ENCODE data around the gene BMP4.
A peak's percentile ranks its signal among the peaks of the same experiment; 100 is the strongest.

Gene BMP4

DNA sequence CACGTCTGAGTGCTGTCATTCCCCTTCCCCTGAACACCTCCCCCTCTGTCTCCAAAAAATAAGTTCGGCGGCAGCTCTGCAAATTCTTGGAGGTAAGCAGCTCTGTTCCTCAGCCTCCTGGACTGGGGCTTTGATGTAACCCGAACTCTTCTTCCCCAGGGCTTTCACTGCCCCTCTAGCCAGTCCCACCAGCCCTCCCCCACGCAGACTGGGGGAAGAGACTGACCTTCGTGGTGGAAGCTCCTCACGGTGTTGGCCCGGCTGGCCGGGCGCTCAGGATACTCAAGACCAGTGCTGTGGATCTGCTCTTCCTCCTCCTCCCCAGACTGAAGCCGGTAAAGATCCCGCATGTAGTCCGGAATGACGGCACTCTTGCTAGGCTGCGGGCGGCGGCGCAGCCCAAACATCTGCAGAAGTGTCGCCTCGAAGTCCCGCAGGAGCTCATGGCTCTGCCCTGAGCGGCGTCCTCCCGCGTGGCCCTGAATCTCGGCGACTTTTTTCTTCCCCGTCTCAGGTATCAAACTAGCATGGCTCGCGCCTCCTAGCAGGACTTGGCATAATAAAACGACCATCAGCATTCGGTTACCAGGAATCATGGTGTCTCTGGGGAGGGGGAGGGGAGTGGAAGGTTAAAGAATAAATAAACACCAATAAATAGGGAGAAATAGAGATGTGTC lies 4.9 kb downstream of the BMP4 start:
- no peaks in the 10 kb centered on the region for H3K27me3 ChIP-seq (ENCODE audit: insufficient read depth, low read length, poor library complexity)
- DNase-seq: peak; percentile 63
- H3K18ac ChIP-seq (ENCODE audit: low read length): peak overlapping the region; percentile 88
- H3K4me2 ChIP-seq (ENCODE audit: low read length): peak overlapping the region; percentile 94
- no peaks in the 10 kb centered on the region for H3K79me1 ChIP-seq (ENCODE audit: low read length)
- H3K36me3 ChIP-seq (ENCODE audit: control insufficient read depth, insufficient read depth, low read length): peaks cover 4% of the 10 kb centered on the region
- H4K5ac ChIP-seq (ENCODE audit: low read length): no peak overlapping the region
- H2BK15ac ChIP-seq (replicated peaks; ENCODE audit: low read depth): no peak overlapping the region
- no peaks in the 10 kb centered on the region for H3K4me1 ChIP-seq (ENCODE audit: control insufficient read depth, low read depth, low read length)
- peaks cover 16% of the 10 kb centered on the region for H3K79me2 ChIP-seq (ENCODE audit: control insufficient read depth, insufficient read depth, low read length)
- no peak overlapping the region for H4K8ac ChIP-seq (ENCODE audit: low read depth, low read length)
- H2BK120ac ChIP-seq (ENCODE audit: low read depth, low read length): no peak overlapping the region
- peak overlapping the region; percentile 57 for H3K56ac ChIP-seq (ENCODE audit: low read length)
- no peak overlapping the region for H3K23ac ChIP-seq (ENCODE audit: low read length)
- no peak overlapping the region for H2BK5ac ChIP-seq (ENCODE audit: low read length)
- no peak overlapping the region for H2AK5ac ChIP-seq (ENCODE audit: low read length)
- H3K4ac ChIP-seq (ENCODE audit: low read depth, low read length): peak overlapping the region; percentile 41
- peak overlapping the region; percentile 20 for H3K4me3 ChIP-seq (ENCODE audit: low read length)
- H3K27ac ChIP-seq (ENCODE audit: low read depth, low read length): peak overlapping the region; percentile 15
- H3K9ac ChIP-seq (ENCODE audit: low read length): peak overlapping the region; percentile 80
- WGBS (ENCODE audit: extremely low coverage, insufficient coverage, low lambda C conversion rate): no CpG with 5 or more reads among the region's 32 CpGs

DNA sequence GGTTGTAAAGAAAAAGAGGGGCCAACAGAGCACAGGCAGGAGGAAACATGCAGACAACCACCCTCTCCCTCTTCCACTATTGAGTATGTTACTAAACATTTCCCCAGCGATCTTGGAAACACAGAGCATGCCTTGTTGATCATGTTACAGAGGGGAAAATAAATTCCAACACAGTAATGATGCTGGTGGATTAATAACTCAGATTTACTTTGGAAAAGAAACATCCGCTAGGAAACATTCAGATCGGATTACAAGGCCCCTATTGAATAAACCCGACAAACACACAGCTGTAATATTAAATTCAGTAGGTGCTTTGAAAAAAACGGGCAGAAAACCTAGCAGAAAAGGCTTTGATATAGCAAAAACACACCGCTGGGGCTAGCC lies 5.4 kb downstream of the BMP4 start:
- H3K4me1 ChIP-seq (ENCODE audit: control insufficient read depth, low read depth, low read length): no peaks in the 10 kb centered on the region
- H3K27me3 ChIP-seq (ENCODE audit: insufficient read depth, low read length, poor library complexity): no peaks in the 10 kb centered on the region
- H3K79me1 ChIP-seq (ENCODE audit: low read length): no peaks in the 10 kb centered on the region
- peaks cover 4% of the 10 kb centered on the region for H3K36me3 ChIP-seq (ENCODE audit: control insufficient read depth, insufficient read depth, low read length)
- H2AK5ac ChIP-seq (ENCODE audit: low read length): no peak overlapping the region
- H3K18ac ChIP-seq (ENCODE audit: low read length): peak overlapping the region; percentile 88
- H4K8ac ChIP-seq (ENCODE audit: low read depth, low read length): no peak overlapping the region
- peak overlapping the region; percentile 94 for H3K4me2 ChIP-seq (ENCODE audit: low read length)
- H3K27ac ChIP-seq (ENCODE audit: low read depth, low read length): no peak overlapping the region
- H3K9ac ChIP-seq (ENCODE audit: low read length): peak overlapping the region; percentile 80
- peaks cover 15% of the 10 kb centered on the region for H3K79me2 ChIP-seq (ENCODE audit: control insufficient read depth, insufficient read depth, low read length)
- H2BK5ac ChIP-seq (ENCODE audit: low read length): no peak overlapping the region
- H3K4ac ChIP-seq (ENCODE audit: low read depth, low read length): no peak overlapping the region
- H4K5ac ChIP-seq (ENCODE audit: low read length): no peak overlapping the region
- no peak overlapping the region for H2BK120ac ChIP-seq (ENCODE audit: low read depth, low read length)
- no peak for DNase-seq
- peak overlapping the region; percentile 57 for H3K56ac ChIP-seq (ENCODE audit: low read length)
- H3K23ac ChIP-seq (ENCODE audit: low read length): no peak overlapping the region
- no peak overlapping the region for H2BK15ac ChIP-seq (replicated peaks; ENCODE audit: low read depth)
- no CpG with 5 or more reads among the region's 6 CpGs for WGBS (ENCODE audit: extremely low coverage, insufficient coverage, low lambda C conversion rate)
- H3K4me3 ChIP-seq (ENCODE audit: low read length): no peak overlapping the region

DNA sequence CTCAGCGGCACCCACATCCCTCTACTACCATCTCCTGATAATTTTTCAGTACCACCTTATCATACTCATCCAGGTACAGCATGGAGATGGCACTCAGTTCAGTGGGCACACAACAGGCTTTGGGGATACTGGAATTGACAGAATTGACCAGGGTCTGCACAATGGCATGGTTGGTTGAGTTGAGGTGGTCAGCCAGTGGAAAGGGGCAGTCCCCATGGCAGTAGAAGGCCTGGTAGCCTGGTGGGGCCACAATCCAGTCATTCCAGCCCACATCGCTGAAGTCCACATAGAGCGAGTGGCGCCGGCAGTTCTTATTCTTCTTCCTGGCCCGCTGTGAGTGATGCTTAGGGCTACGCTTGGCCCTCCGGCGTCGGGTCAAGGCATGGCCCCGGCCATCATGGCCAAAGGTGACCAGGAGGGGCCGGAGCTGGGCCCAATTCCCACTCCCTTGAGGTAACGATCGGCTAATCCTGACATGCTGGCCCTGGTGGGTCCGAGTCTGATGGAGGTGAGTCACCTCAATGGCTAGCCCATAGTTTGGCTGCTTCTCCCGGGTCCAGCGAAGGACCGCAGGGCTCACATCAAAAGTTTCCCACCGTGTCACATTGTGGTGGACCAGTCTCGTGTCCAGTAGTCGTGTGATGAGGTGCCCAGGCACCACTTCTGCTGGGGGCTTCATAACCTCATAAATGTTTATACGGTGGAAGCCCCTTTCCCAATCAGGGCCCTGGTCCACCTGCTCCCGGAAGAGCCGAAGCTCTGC lies 6.4 kb downstream of the BMP4 start:
- Histone ChIP-seq H3K4me3 (ENCODE audit: low read length) (no peak overlapping the region), H3K9ac (ENCODE audit: low read length) (no peak overlapping the region), H4K5ac (ENCODE audit: low read length) (no peak overlapping the region), H3K27ac (ENCODE audit: low read depth, low read length) (no peak overlapping the region), H2BK5ac (ENCODE audit: low read length) (no peak overlapping the region), H2BK120ac (ENCODE audit: low read depth, low read length) (no peak overlapping the region), H3K4me2 (ENCODE audit: low read length) (no peak overlapping the region), H3K36me3 (ENCODE audit: control insufficient read depth, insufficient read depth, low read length) (peaks cover 4% of the 10 kb centered on the region), H3K27me3 (ENCODE audit: insufficient read depth, low read length, poor library complexity) (no peaks in the 10 kb centered on the region), H4K8ac (ENCODE audit: low read depth, low read length) (no peak overlapping the region), H3K56ac (ENCODE audit: low read length) (no peak overlapping the region), H3K23ac (ENCODE audit: low read length) (no peak overlapping the region), H3K79me2 (ENCODE audit: control insufficient read depth, insufficient read depth, low read length) (peaks cover 5% of the 10 kb centered on the region), H2BK15ac (replicated peaks; ENCODE audit: low read depth) (no peak overlapping the region), H3K4ac (ENCODE audit: low read depth, low read length) (no peak overlapping the region), H3K18ac (ENCODE audit: low read length) (no peak overlapping the region), H3K79me1 (ENCODE audit: low read length) (no peaks in the 10 kb centered on the region), H2AK5ac (ENCODE audit: low read length) (no peak overlapping the region), H3K4me1 (ENCODE audit: control insufficient read depth, low read depth, low read length) (peaks cover 3% of the 10 kb centered on the region)
- no CpG with 5 or more reads among the region's 24 CpGs for WGBS (ENCODE audit: extremely low coverage, insufficient coverage, low lambda C conversion rate)
- no peak for DNase-seq

DNA sequence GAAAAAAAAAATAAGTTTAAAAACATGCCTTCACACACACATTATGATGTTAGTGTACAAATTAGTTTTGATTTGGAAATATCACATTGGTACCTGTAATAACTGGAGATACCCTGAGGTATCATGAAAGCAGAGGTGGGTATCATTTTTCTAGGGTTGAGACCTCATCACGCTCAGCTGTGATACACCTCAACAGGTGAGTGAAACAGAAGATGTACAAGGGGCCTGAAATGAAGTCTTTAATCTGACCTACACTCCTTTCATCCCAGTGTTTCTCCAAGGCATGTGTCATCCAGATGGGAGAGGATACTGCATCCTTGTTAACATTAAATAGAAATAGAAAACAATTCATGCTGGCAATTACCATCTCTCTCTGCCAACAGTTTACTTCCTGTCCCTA lies 7.4 kb downstream of the BMP4 start:
- Histone ChIP-seq H3K23ac (ENCODE audit: low read length) (no peak overlapping the region), H3K4me2 (ENCODE audit: low read length) (no peak overlapping the region), H4K8ac (ENCODE audit: low read depth, low read length) (no peak overlapping the region), H3K4me3 (ENCODE audit: low read length) (no peak overlapping the region), H3K27me3 (ENCODE audit: insufficient read depth, low read length, poor library complexity) (no peaks in the 10 kb centered on the region), H2BK120ac (ENCODE audit: low read depth, low read length) (no peak overlapping the region), H3K27ac (ENCODE audit: low read depth, low read length) (no peak overlapping the region), H2AK5ac (ENCODE audit: low read length) (no peak overlapping the region), H3K4me1 (ENCODE audit: control insufficient read depth, low read depth, low read length) (peaks cover 3% of the 10 kb centered on the region), H3K56ac (ENCODE audit: low read length) (no peak overlapping the region), H2BK15ac (replicated peaks; ENCODE audit: low read depth) (no peak overlapping the region), H3K4ac (ENCODE audit: low read depth, low read length) (no peak overlapping the region), H3K79me2 (ENCODE audit: control insufficient read depth, insufficient read depth, low read length) (no peaks in the 10 kb centered on the region), H3K18ac (ENCODE audit: low read length) (no peak overlapping the region), H3K9ac (ENCODE audit: low read length) (no peak overlapping the region), H3K36me3 (ENCODE audit: control insufficient read depth, insufficient read depth, low read length) (peaks cover 4% of the 10 kb centered on the region), H4K5ac (ENCODE audit: low read length) (no peak overlapping the region), H2BK5ac (ENCODE audit: low read length) (no peak overlapping the region), H3K79me1 (ENCODE audit: low read length) (no peaks in the 10 kb centered on the region)
- DNase-seq: no peak
- no CpG with 5 or more reads among the region's 1 CpG for WGBS (ENCODE audit: extremely low coverage, insufficient coverage, low lambda C conversion rate)

DNA sequence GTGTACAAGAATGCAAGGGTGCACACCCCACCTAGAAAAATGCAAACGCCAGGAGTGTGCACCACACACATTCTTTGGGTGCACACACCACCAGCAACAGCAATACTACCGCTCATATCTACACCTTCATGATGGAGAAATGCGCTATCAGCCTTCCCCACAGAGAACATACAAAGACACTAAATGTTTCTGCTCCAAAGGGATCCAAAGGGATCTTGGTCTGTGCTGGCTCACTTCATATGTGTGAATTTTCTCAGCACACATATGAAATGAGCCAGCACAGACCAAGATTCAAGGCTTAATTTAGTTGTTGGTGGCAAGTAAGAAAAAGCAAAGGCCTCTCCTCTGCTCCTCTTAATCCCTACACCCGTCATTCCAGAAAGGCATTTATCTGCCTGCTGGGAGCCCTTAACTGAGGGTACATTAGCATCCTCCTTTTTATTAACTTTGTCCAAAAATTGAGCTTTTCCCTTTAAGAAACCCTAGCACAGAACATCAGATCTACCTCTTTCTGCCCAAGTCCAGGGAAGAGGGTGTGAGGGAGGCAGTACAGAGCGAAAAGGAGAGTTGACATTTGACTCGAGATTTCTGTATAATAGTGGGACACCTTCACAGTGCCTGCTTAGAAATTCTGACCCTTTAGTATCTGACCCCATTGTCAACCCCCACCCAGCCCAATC lies 8.3 kb downstream of the BMP4 start:
- no CpG with 5 or more reads among the region's 6 CpGs for WGBS (ENCODE audit: extremely low coverage, insufficient coverage, low lambda C conversion rate)
- Histone ChIP-seq H3K4me2 (ENCODE audit: low read length) (no peak overlapping the region), H3K4me1 (ENCODE audit: control insufficient read depth, low read depth, low read length) (peaks cover 9% of the 10 kb centered on the region), H3K56ac (ENCODE audit: low read length) (no peak overlapping the region), H2BK5ac (ENCODE audit: low read length) (no peak overlapping the region), H3K79me2 (ENCODE audit: control insufficient read depth, insufficient read depth, low read length) (no peaks in the 10 kb centered on the region), H3K79me1 (ENCODE audit: low read length) (no peaks in the 10 kb centered on the region), H2BK120ac (ENCODE audit: low read depth, low read length) (no peak overlapping the region), H2BK15ac (replicated peaks; ENCODE audit: low read depth) (no peak overlapping the region), H4K8ac (ENCODE audit: low read depth, low read length) (no peak overlapping the region), H3K18ac (ENCODE audit: low read length) (no peak overlapping the region), H3K27ac (ENCODE audit: low read depth, low read length) (no peak overlapping the region), H3K23ac (ENCODE audit: low read length) (no peak overlapping the region), H3K36me3 (ENCODE audit: control insufficient read depth, insufficient read depth, low read length) (peaks cover 4% of the 10 kb centered on the region), H3K4ac (ENCODE audit: low read depth, low read length) (no peak overlapping the region), H3K9ac (ENCODE audit: low read length) (no peak overlapping the region), H3K4me3 (ENCODE audit: low read length) (no peak overlapping the region), H3K27me3 (ENCODE audit: insufficient read depth, low read length, poor library complexity) (no peaks in the 10 kb centered on the region), H2AK5ac (ENCODE audit: low read length) (no peak overlapping the region), H4K5ac (ENCODE audit: low read length) (no peak overlapping the region)
- DNase-seq: no peak
